Ecto neural progenitor cell (in vitro differentiated cells): ENCODE measurements around the gene UNC93B1.
A peak's percentile ranks its signal among the peaks of the same experiment; 100 is the strongest.
"Not testable (repeated sequence)": the region's sequence is repeated elsewhere in the genome, so short reads cannot be mapped to it uniquely, and the experiment has no call there.

ENCODE experiments used
- DNase-seq: peaks from one replicate; pipeline ENCODE4 v3.0.0-alpha.2; 2018; ENCODE audit warnings: low spot score

Gene UNC93B1

GRCh38 chr11:68009391-68010089, 5.6 kb upstream of the UNC93B1 start:
- no peak for DNase-seq

GRCh38 chr11:68008381-68009337, 4.8 kb upstream of the UNC93B1 start:
- no peak for DNase-seq

- DNase-seq, result no peak
These were observed 3.8 kb upstream of the UNC93B1 start for GRCh38 chr11:68007498-68008380.

GRCh38 chr11:68006606-68007166, 2.8 kb upstream of the UNC93B1 start:
- no peak for DNase-seq

- no peak for DNase-seq
These were observed 846 bp upstream of the UNC93B1 start for GRCh38 chr11:68004551-68005335.

GRCh38 chr11:68002938-68003845, 705 bp downstream of the UNC93B1 start:
- peak; percentile 72 for DNase-seq

GRCh38 chr11:68002575-68002937, 1.3 kb downstream of the UNC93B1 start:
- no peak for DNase-seq

- no peak for DNase-seq
These were observed 4.2 kb downstream of the UNC93B1 start for GRCh38 chr11:67999704-68000103.

- DNase-seq, result no peak
These were observed 4.7 kb downstream of the UNC93B1 start for GRCh38 chr11:67999201-67999629.

GRCh38 chr11:67998150-67999045, 5.5 kb downstream of the UNC93B1 start:
- no peak for DNase-seq

- DNase-seq, result no peak
These were observed 6.4 kb downstream of the UNC93B1 start for GRCh38 chr11:67997475-67997921.

GRCh38 chr11:67996622-67997474, 7.0 kb downstream of the UNC93B1 start:
- DNase-seq, result peak; percentile 88

GRCh38 chr11:67996051-67996450, 7.8 kb downstream of the UNC93B1 start:
- DNase-seq, result peak; percentile 36

- peak; percentile 25 for DNase-seq
These were observed 8.3 kb downstream of the UNC93B1 start for GRCh38 chr11:67995579-67995978.

GRCh38 chr11:67995129-67995528, 8.8 kb downstream of the UNC93B1 start:
- peak; percentile 32 for DNase-seq

GRCh38 chr11:67994387-67994786, 9.5 kb downstream of the UNC93B1 start:
- DNase-seq, result not testable (repeated sequence)

GRCh38 chr11:67993821-67994220, 10.1 kb downstream of the UNC93B1 start:
- DNase-seq, result peak; percentile 59
